ENCODE results near the gene TCF3. TPM values are rescaled to one million over a fixed set of nuclear protein-coding genes. Genes with fewer than 3 reads are reported as not detected.

Gene TCF3
- polyA plus RNA-seq, 1 experiment, result 51.7 TPM

GRCh38 chr19:1615156-1615765 is 37.2 kb downstream of the TCF3 start:
- no peak for DNase-seq (ENCODE audit: low read depth, low spot score)
- no peaks in the 10 kb centered on the region; the same call in 1 of the 2 replicates for H3K9me3 ChIP-seq (ENCODE audit: control insufficient read depth, insufficient read depth, low read length)
- POLR2A ChIA-PET, result no interaction called here
- CTCF ChIA-PET, result no interaction called here
- TF ChIP-seq CTCF (IDR thresholded peaks at IDR 0.05; ENCODE audit: low read depth, low read length), result no peak
- H3K4me3 ChIP-seq (ENCODE audit: low read depth, low read length), result no peak overlapping the region
- H3K27ac ChIP-seq (ENCODE audit: low read depth, low read length), result no peak overlapping the region
- H3K27me3 ChIP-seq (ENCODE audit: control insufficient read depth, insufficient read depth, low read length), result no peaks in the 10 kb centered on the region

DNA sequence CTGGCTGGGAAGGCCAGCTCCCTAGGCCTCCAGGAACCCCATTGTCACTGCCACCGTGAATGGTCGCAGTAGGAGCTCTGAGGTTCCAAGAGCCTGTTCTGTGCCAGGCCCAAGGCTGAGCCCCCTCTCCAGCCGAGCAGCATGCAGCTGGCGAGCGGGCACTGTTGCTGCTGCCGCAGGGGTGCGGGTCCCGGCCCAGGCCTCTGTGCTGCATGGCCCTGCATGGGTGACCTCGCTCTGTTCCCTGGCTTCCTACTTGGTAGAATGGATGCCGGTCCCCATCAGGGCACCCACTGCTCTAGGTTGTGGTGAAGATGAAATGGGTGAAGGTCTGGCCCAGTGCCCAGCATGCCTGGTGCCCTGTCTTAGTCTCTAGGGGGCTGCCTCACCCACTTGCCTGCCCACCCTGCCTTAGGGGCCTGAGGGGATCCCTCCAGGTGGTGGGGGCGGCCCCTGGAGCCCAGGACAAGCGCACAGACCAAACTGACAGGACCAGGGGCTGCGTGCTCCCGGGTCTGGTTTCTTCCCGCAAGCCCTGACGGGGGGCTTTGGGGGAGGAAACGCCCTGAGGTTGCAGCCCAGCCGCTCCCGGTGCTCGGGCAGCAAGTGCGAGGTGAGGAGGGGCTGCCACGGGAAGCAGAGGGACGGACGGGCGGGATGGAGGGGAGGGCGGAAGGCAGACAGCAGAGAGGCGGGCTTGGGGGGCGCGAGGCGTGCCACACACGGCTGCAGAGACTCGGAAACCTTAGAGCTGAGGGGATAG is 38.4 kb downstream of the TCF3 start:
- ChIA-PET POLR2A (interaction anchor here (0.6 kb wide), 1 partner anchor 41 kb away, joined by 4 read pairs; no protein-coding TSS in a partner anchor), CTCF (interaction anchor here (1.1 kb wide), 1 partner anchor 235 kb away, joined by 3 read pairs; no protein-coding TSS in a partner anchor)

GRCh38 chr19:1613146-1613545 is 39.3 kb downstream of the TCF3 start:
- no peak for DNase-seq (ENCODE audit: low read depth, low spot score)
- POLR2A ChIA-PET, result no interaction called here
- CTCF ChIA-PET, result interaction anchor here (1.1 kb wide), 1 partner anchor 236 kb away, joined by 3 read pairs; no protein-coding TSS in a partner anchor
- Histone ChIP-seq H3K9me3 (ENCODE audit: control insufficient read depth, insufficient read depth, low read length) (no peaks in the 10 kb centered on the region; the same call in 1 of the 2 replicates), H3K27ac (ENCODE audit: low read depth, low read length) (no peak overlapping the region), H3K27me3 (ENCODE audit: control insufficient read depth, insufficient read depth, low read length) (no peaks in the 10 kb centered on the region), H3K4me3 (ENCODE audit: low read depth, low read length) (no peak overlapping the region)
- no peak for TF ChIP-seq CTCF (IDR thresholded peaks at IDR 0.05; ENCODE audit: low read depth, low read length)

More for the DNA sequence above, 38.4 kb downstream of the TCF3 start:
- no peaks in the 10 kb centered on the region; the same call in 1 of the 2 replicates for H3K9me3 ChIP-seq (ENCODE audit: control insufficient read depth, insufficient read depth, low read length)
- H3K4me3 ChIP-seq (ENCODE audit: low read depth, low read length), result no peak overlapping the region
- H3K27ac ChIP-seq (ENCODE audit: low read depth, low read length), result no peak overlapping the region
- TF ChIP-seq CTCF (IDR thresholded peaks at IDR 0.05; ENCODE audit: low read depth, low read length), result no peak
- no peak for DNase-seq (ENCODE audit: low read depth, low spot score)
- no peaks in the 10 kb centered on the region for H3K27me3 ChIP-seq (ENCODE audit: control insufficient read depth, insufficient read depth, low read length)

DNA sequence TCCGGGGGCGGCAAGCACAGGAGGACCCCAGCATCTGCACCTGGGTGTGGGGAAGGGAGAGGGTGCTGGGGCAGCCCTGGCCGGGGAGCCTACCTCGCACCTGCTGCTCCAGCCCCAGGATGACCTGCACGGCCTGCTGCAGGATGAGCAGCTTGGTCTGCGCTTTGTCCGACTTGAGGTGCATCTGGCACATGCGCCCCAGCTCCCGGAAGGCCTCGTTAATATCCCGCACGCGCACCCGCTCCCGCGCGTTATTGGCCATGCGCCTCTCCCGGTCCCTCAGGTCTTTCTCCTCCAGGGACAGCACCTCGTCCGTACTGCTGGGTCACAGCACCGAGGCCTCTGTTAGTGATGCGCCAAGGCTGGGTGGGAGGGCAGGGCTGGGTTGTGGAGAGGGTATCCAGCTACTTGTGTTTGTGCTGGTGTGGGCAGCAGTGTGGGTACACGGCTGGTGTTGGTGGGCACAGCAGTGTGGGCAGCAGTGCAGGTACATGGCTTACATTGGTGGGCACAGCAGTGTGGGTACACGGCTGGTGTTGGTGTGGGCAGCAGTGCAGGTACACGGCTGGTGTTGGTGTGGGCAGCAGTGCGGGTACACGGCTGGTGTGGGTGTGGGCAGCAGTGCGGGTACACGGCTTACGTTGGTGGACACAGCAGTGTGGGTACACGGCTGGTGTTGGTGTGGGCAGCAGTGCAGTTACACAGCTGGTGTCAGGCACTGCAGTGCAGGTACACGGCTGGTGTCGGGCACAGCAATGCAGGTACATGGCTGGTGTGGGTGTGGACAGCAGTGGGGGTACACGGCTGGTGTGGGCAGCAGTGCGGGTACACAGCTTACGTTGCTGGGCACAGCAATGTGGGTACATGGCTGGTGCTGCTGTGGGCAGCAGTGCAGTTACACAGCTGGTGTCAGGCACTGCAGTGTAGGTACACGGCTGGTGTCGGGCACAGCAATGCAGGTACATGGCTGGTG is 40.0 kb downstream of the TCF3 start:
- POLR2A ChIA-PET, result no interaction called here
- DNase-seq (ENCODE audit: low read depth, low spot score), result no peak
- H3K9me3 ChIP-seq (ENCODE audit: control insufficient read depth, insufficient read depth, low read length), result no peaks in the 10 kb centered on the region; the same call in 1 of the 2 replicates
- no peaks in the 10 kb centered on the region for H3K27me3 ChIP-seq (ENCODE audit: control insufficient read depth, insufficient read depth, low read length)
- CTCF ChIA-PET, result interaction anchor here (1.1 kb wide), 1 partner anchor 237 kb away, joined by 3 read pairs; no protein-coding TSS in a partner anchor
- H3K27ac ChIP-seq (ENCODE audit: low read depth, low read length), result no peak overlapping the region
- H3K4me3 ChIP-seq (ENCODE audit: low read depth, low read length), result no peak overlapping the region
- no peak for TF ChIP-seq CTCF (IDR thresholded peaks at IDR 0.05; ENCODE audit: low read depth, low read length)

Data from AG04450 (cell line).